SK-N-MC (cell line): Measurements from ENCODE around the gene RANBP17.
"Not testable (repeated sequence)": the region's sequence is repeated elsewhere in the genome, so short reads cannot be mapped to it uniquely, and the experiment has no call there.

ENCODE experiments used
- DNase-seq: peaks from one replicate; pipeline ENCODE4 v3.0.0-alpha.2; 2011; ENCODE audit warnings: low read depth, low spot score
- H3K27ac ChIP-seq: fragments of 200-600 bp; sonication (generic); 2 replicates; pipeline ENCODE4 v1.5.1; 2016; ENCODE audit warnings: mixed run types
- H3K36me3 ChIP-seq: fragments of 200-600 bp; sonication (generic); 2 replicates; pipeline ENCODE4 v1.6.1; 2017; ENCODE audit warnings: antibody characterized with exemption, low read length, mixed read lengths; ENCODE audit not compliant: insufficient read depth
- H3K4me3 ChIP-seq: fragments of 200-600 bp; sonication (generic); 2 replicates; pipeline ENCODE4 v1.5.1; 2016
- H3K9ac ChIP-seq: fragments of 200-600 bp; sonication (generic); 2 replicates; pipeline ENCODE4 v1.8.0; 2017; ENCODE audit warnings: mixed run types, mixed read lengths; ENCODE audit not compliant: insufficient read length
- H3K9me3 ChIP-seq: fragments of 200-600 bp; sonication (generic); 2 replicates; pipeline ENCODE4 v1.6.1; 2017; ENCODE audit warnings: low read depth, mild to moderate bottlenecking, antibody characterized with exemption, low read length, moderate library complexity, mixed read lengths
- EZH2 ChIP-seq: fragments of 200-600 bp; sonication (generic); IDR thresholded peaks from one replicate; pipeline ENCODE4 v1.6.1; 2017; ENCODE audit warnings: antibody characterized with exemption
- FOXP2 ChIP-seq: optimal IDR thresholded peaks from 2 replicates; pipeline ENCODE3; 2011; ENCODE audit warnings: mild to moderate bottlenecking, moderate library complexity; ENCODE audit not compliant: insufficient read depth; ENCODE audit errors: extremely low read length, control extremely low read depth
- POLR2AphosphoS5 ChIP-seq: IDR thresholded peaks from 2 replicates; pipeline ENCODE4 v1.6.1; 2012; ENCODE audit warnings: mild to moderate bottlenecking, low read depth, low read length, borderline replicate concordance

RANBP17 gene

DNA sequence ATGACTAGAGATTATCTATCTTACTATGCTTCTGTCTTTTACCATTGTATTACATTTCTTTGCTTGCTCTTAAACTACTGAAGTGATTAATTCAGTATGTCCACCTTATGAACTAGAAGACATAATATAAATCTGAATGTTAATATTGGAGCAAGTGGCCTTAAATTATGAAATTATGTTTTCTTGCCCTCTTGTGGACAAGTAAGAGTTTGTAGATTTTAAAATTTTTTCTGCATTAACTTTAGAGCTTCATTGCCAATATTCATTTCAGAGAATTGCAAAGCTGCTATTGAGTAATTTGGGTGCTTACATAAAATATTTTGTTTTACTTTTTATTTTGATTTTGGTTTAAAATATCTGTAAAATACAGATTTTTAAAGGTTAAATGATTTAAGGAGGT is 55.3 kb downstream of the RANBP17 start:
- H3K9ac ChIP-seq: no peak overlapping the region
- no peak for DNase-seq
- no peak overlapping the region for H3K4me3 ChIP-seq
- no peaks in the 10 kb centered on the region for H3K36me3 ChIP-seq
- TF ChIP-seq POLR2AphosphoS5: no peak
- no peak for TF ChIP-seq EZH2
- no peak for TF ChIP-seq FOXP2
- H3K9me3 ChIP-seq: no peaks in the 10 kb centered on the region
- H3K27ac ChIP-seq: no peak overlapping the region

DNA sequence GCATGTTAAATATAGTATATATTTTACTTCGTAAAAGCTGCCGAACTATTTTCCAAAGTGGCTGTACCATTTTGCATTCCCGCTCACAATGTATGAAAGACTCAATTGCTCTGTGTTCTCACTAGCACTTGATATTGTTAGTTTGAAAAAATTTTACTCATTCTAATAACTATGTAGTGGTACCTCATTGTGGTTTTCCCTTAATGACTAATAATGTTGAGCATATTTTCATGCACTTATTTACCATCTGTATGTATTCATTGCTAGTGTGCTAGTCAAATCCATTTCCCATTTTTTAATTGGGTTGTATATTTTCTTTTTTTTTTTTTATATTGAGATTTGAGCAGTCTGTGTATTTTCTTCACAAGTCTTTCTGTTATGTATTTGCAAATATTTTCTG is 58.4 kb downstream of the RANBP17 start:
- no peak overlapping the region for H3K27ac ChIP-seq
- no peak overlapping the region for H3K9ac ChIP-seq
- TF ChIP-seq POLR2AphosphoS5: no peak
- no peak for TF ChIP-seq FOXP2
- TF ChIP-seq EZH2: no peak
- DNase-seq: no peak
- H3K4me3 ChIP-seq: no peak overlapping the region
- no peaks in the 10 kb centered on the region for H3K9me3 ChIP-seq
- H3K36me3 ChIP-seq: no peaks in the 10 kb centered on the region

- not testable (repeated sequence) for H3K27ac ChIP-seq, H3K36me3 ChIP-seq, H3K4me3 ChIP-seq, H3K9me3 ChIP-seq, DNase-seq, H3K9ac ChIP-seq
Observed at GRCh38 chr5:170922331-170922730, 60.5 kb downstream of the RANBP17 start.

DNA sequence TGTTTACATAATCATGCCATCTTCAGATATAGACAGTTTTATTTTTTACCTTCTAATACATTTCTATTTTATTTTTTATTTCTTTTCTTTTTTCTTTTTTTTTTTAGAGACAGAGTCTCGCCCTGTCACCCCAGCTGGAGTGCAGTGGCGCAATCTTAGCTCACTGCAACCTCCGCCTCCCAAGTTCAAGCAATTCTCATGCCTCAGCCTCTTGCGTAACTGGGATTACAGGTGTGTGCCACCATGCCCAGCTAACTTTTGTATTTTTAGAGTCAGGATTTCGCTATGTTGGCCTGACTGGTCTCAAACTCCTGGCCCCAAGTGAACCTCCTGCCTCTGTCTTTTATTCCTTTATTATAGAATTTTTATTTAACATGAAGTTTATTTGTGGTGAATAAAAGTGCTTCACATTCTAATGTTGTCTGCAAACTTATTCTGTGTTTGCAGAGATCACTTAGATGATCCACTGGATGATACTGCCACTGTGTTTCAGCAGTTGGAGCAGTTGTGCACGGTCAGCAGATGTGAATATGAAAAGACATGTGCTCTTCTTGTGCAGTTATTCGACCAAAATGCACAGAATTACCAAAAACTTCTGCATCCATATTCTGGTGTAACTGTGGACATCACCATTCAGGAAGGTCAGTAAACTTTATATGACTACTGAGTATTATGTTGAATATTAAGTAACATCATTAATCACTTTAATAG is 62.2 kb downstream of the RANBP17 start:
- no peak for DNase-seq
- Histone ChIP-seq H3K9me3 (no peaks in the 10 kb centered on the region), H3K4me3 (no peak overlapping the region), H3K27ac (no peak overlapping the region), H3K9ac (no peak overlapping the region), H3K36me3 (no peaks in the 10 kb centered on the region)
- TF ChIP-seq EZH2 (no peak), POLR2AphosphoS5 (no peak), FOXP2 (no peak)

GRCh38 chr5:170935534-170936218 is 73.9 kb downstream of the RANBP17 start:
- H3K9me3 ChIP-seq, H3K4me3 ChIP-seq, DNase-seq, H3K36me3 ChIP-seq, H3K9ac ChIP-seq, H3K27ac ChIP-seq: not testable (repeated sequence)

GRCh38 chr5:170937072-170937471 is 75.3 kb downstream of the RANBP17 start:
- TF ChIP-seq POLR2AphosphoS5: no peak
- no peak for TF ChIP-seq FOXP2
- no peak for TF ChIP-seq EZH2
- DNase-seq: no peak
- H3K9me3 ChIP-seq: no peaks in the 10 kb centered on the region
- H3K9ac ChIP-seq: no peak overlapping the region
- no peak overlapping the region for H3K27ac ChIP-seq
- no peaks in the 10 kb centered on the region for H3K36me3 ChIP-seq
- no peak overlapping the region for H3K4me3 ChIP-seq

DNA sequence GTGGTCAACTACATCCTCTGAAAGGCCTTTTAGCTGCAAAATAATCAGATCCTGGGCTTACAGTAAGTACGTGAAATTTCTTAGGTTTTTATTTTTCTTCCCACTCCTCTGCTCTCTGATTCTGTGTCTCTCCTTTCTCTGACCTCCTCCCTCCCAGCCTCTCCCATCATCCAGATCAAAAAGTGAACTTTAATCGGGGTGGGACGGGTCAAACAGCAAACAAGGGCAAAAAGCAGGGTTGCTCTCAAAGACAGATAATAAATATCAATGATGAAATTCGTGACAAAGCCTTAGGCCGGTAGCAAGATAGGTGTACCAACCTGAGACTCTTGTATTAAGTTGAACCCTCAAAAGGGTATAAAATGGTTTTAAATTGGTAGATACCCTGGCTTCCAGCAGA is 76.1 kb downstream of the RANBP17 start:
- TF ChIP-seq EZH2: no peak
- no peak for TF ChIP-seq FOXP2
- no peak for TF ChIP-seq POLR2AphosphoS5
- no peaks in the 10 kb centered on the region for H3K9me3 ChIP-seq
- no peak overlapping the region for H3K4me3 ChIP-seq
- no peak overlapping the region for H3K27ac ChIP-seq
- no peaks in the 10 kb centered on the region for H3K36me3 ChIP-seq
- H3K9ac ChIP-seq: no peak overlapping the region
- no peak for DNase-seq

- Histone ChIP-seq H3K27ac (no peak overlapping the region), H3K36me3 (no peaks in the 10 kb centered on the region), H3K9ac (no peak overlapping the region), H3K9me3 (no peaks in the 10 kb centered on the region), H3K4me3 (no peak overlapping the region)
- no peak for TF ChIP-seq EZH2
- TF ChIP-seq FOXP2: no peak
- TF ChIP-seq POLR2AphosphoS5: no peak
- no peak for DNase-seq
Observed at GRCh38 chr5:170939178-170939577, 77.4 kb downstream of the RANBP17 start.

DNA sequence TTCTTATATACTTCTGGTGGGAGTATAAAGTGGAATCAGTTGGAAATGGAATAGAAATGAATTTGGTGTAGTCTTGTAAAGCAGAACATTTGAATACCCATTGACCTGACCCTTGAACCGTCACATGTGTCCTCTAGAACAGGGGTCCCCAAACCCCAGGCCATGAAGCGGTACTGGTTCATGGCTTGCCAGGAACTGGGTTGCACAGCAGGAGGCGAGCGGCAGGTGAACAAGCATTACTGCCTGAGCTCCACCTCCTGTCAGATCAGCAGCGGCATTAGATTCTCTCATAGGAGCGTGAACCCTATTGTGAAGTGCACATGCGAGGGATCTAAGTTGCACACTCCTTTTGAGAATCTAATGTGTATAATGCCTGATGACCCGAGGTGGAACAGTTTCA is 80.0 kb downstream of the RANBP17 start:
- H3K4me3 ChIP-seq: no peak overlapping the region
- TF ChIP-seq POLR2AphosphoS5: no peak
- no peak for TF ChIP-seq FOXP2
- TF ChIP-seq EZH2: no peak
- H3K27ac ChIP-seq: no peak overlapping the region
- no peaks in the 10 kb centered on the region for H3K9me3 ChIP-seq
- H3K36me3 ChIP-seq: no peaks in the 10 kb centered on the region
- H3K9ac ChIP-seq: no peak overlapping the region
- DNase-seq: no peak
